ENCODE measurements around the gene CYSLTR1. TPM values are rescaled to one million over a fixed set of nuclear protein-coding genes. Genes with fewer than 3 reads are reported as not detected.
"Not testable (repeated sequence)": the region's sequence is repeated elsewhere in the genome, so short reads cannot be mapped to it uniquely, and the experiment has no call there.

Gene CYSLTR1
- total RNA-seq, 1 donor from 2014 or later = 20.7 TPM

GRCh38 chrX:78314561-78314960 is 12.8 kb downstream of the CYSLTR1 start:
- H3K9me3 Mint-ChIP-seq = no peaks in the 10 kb centered on the region
- intact Hi-C loops (cut with micrococcal nuclease) = no loop called here
- peak overlapping the region; percentile 3 for H3K4me3 Mint-ChIP-seq
- ChIA-PET POLR2A (no interaction called here), CTCF (no interaction called here)
- TF ChIP-seq, protein P1, sequence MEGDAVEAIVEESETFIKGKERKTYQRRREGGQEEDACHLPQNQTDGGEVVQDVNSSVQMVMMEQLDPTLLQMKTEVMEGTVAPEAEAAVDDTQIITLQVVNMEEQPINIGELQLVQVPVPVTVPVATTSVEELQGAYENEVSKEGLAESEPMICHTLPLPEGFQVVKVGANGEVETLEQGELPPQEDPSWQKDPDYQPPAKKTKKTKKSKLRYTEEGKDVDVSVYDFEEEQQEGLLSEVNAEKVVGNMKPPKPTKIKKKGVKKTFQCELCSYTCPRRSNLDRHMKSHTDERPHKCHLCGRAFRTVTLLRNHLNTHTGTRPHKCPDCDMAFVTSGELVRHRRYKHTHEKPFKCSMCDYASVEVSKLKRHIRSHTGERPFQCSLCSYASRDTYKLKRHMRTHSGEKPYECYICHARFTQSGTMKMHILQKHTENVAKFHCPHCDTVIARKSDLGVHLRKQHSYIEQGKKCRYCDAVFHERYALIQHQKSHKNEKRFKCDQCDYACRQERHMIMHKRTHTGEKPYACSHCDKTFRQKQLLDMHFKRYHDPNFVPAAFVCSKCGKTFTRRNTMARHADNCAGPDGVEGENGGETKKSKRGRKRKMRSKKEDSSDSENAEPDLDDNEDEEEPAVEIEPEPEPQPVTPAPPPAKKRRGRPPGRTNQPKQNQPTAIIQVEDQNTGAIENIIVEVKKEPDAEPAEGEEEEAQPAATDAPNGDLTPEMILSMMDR (IDR thresholded peaks at IDR 0.05) = no peak
- H3K36me3 Mint-ChIP-seq (ENCODE audit: low read depth) = peaks cover 42% of the 10 kb centered on the region
- H3K27me3 Mint-ChIP-seq = no peaks in the 10 kb centered on the region
- peak overlapping the region; percentile 80 for H3K27ac Mint-ChIP-seq
- ATAC-seq (ENCODE audit: low read depth) = peak; percentile 79
- DNase-seq = no peak
- H3K4me1 Mint-ChIP-seq = peaks cover 82% of the 10 kb centered on the region

DNA sequence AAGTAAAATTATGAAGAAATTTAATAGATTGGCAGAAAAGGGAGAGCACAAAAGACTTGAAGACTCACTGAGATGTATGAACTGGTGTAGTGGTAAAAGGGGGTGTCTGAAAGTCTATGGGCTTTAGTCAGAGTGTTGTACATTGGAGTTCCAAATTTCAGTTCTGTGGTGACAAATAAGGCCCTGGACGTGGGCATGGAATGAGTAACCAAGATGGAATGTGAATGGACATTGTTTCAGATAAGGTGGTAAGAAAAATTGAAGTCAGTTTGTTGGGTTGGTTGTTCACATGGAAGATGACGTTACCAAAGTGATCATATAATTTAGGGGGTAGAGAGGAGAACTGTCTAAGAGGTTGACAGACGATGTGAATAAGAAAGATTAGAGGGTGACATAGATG is 13.9 kb downstream of the CYSLTR1 start:
- H3K27me3 Mint-ChIP-seq = no peaks in the 10 kb centered on the region
- CTCF ChIA-PET = no interaction called here

DNA sequence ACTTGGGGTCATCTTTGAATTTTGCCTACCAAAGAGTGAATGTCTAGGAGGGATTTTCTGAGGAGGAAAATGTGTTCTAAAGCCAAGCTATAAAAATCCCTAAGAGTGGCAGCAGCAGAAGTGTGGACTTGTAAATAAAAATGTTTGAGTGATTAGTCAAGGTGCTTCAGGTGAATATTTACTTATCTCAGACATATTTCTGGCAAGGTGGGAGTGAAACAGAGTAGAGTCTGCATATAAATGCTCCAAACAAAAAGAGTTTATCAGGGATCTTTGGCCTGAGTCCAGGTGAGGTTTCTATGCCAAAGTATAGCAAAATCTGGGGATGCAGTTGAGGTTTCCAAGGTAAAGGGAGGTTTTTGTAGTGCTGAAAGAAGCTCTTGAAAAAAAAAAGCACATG is 19.7 kb downstream of the CYSLTR1 start:
- peak overlapping the region; percentile 41 for H3K27ac Mint-ChIP-seq
- H3K27me3 Mint-ChIP-seq = no peaks in the 10 kb centered on the region
- peaks cover 34% of the 10 kb centered on the region for H3K4me1 Mint-ChIP-seq
- no peaks in the 10 kb centered on the region for H3K9me3 Mint-ChIP-seq
- TF ChIP-seq, protein P1 (IDR thresholded peaks at IDR 0.05) = no peak
- ChIA-PET CTCF (no interaction called here), POLR2A (no interaction called here)
- ATAC-seq (ENCODE audit: low read depth) = no peak
- intact Hi-C loops (cut with micrococcal nuclease) = no loop called here
- H3K36me3 Mint-ChIP-seq (ENCODE audit: low read depth) = peaks cover 59% of the 10 kb centered on the region
- no peak for DNase-seq
- no peak overlapping the region for H3K4me3 Mint-ChIP-seq

More for the DNA sequence above, 13.9 kb downstream of the CYSLTR1 start:
- TF ChIP-seq, protein P1 (IDR thresholded peaks at IDR 0.05) = no peak
- Mint-ChIP-seq H3K27ac (peak overlapping the region; percentile 27), H3K4me3 (no peak overlapping the region), H3K9me3 (no peaks in the 10 kb centered on the region), H3K4me1 (peaks cover 83% of the 10 kb centered on the region), H3K36me3 (ENCODE audit: low read depth) (peaks cover 51% of the 10 kb centered on the region)
- ATAC-seq (ENCODE audit: low read depth) (no peak), DNase-seq (no peak)
- POLR2A ChIA-PET = no interaction called here
- intact Hi-C loops (cut with micrococcal nuclease) = no loop called here

- peaks cover 4% of the 10 kb centered on the region for H3K9me3 Mint-ChIP-seq
- no peaks in the 10 kb centered on the region for H3K27me3 Mint-ChIP-seq
- DNase-seq (no peak), ATAC-seq (ENCODE audit: low read depth) (no peak)
- H3K4me1 Mint-ChIP-seq = peaks cover 6% of the 10 kb centered on the region
- peaks cover 63% of the 10 kb centered on the region for H3K36me3 Mint-ChIP-seq (ENCODE audit: low read depth)
- H3K27ac Mint-ChIP-seq = no peak overlapping the region
- CTCF ChIA-PET = no interaction called here
- no peak overlapping the region for H3K4me3 Mint-ChIP-seq
- intact Hi-C loops (cut with micrococcal nuclease) = no loop called here
- TF ChIP-seq, protein P1 (IDR thresholded peaks at IDR 0.05) = no peak
- POLR2A ChIA-PET = no interaction called here
These were observed 24.3 kb downstream of the CYSLTR1 start for GRCh38 chrX:78303086-78303485.

DNA sequence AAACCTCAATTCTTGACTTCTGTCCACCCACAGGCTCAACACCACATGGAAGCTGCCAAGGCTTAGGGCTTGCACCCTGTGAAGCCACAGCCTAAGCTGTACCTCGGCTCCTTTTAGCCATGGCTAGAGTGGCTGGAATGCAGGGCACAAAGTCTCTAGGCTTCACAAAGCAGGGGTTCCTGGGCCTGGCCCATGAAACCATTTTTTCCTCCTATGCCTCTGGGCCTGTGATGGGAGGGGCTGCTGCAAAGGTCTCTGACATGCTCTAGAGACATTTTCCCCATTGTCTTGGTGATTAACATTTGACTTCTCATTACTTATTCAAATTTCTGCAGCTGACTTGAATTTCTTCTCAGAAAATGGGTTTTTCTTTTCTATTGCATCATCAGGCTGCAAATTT is 26.5 kb downstream of the CYSLTR1 start:
- H3K9me3 Mint-ChIP-seq; H3K4me1 Mint-ChIP-seq; H3K4me3 Mint-ChIP-seq; DNase-seq; H3K27ac Mint-ChIP-seq; POLR2A ChIA-PET; intact Hi-C loops (cut with micrococcal nuclease); ATAC-seq (ENCODE audit: low read depth); H3K27me3 Mint-ChIP-seq: not testable (repeated sequence)
- peaks cover 53% of the 10 kb centered on the region for H3K36me3 Mint-ChIP-seq (ENCODE audit: low read depth)
- CTCF ChIA-PET = interaction anchor here (0.6 kb wide), 1 partner anchor 58 kb away, joined by 3 read pairs; no protein-coding TSS in a partner anchor

GRCh38 chrX:78283511-78283910 is 43.9 kb downstream of the CYSLTR1 start:
- Mint-ChIP-seq H3K27ac (no peak overlapping the region), H3K27me3 (no peaks in the 10 kb centered on the region), H3K4me3 (no peak overlapping the region), H3K9me3 (peaks cover 7% of the 10 kb centered on the region), H3K36me3 (ENCODE audit: low read depth) (peaks cover 50% of the 10 kb centered on the region), H3K4me1 (peaks cover 6% of the 10 kb centered on the region)
- DNase-seq (no peak), ATAC-seq (ENCODE audit: low read depth) (no peak)
- CTCF ChIA-PET = no interaction called here
- intact Hi-C loops (cut with micrococcal nuclease) = no loop called here
- TF ChIP-seq, protein P1 (IDR thresholded peaks at IDR 0.05) = no peak
- POLR2A ChIA-PET = no interaction called here

Measured in activated B cell treated with CpG ODN at 0.5 μM for 24 hours (primary cell).